Measurements from ENCODE around the gene PBX4. TPM values are rescaled to one million over a fixed set of nuclear protein-coding genes. Genes with fewer than 3 reads are reported as not detected.

Gene PBX4
- polyA plus RNA-seq, 1 experiment, result 1.9 TPM

DNA sequence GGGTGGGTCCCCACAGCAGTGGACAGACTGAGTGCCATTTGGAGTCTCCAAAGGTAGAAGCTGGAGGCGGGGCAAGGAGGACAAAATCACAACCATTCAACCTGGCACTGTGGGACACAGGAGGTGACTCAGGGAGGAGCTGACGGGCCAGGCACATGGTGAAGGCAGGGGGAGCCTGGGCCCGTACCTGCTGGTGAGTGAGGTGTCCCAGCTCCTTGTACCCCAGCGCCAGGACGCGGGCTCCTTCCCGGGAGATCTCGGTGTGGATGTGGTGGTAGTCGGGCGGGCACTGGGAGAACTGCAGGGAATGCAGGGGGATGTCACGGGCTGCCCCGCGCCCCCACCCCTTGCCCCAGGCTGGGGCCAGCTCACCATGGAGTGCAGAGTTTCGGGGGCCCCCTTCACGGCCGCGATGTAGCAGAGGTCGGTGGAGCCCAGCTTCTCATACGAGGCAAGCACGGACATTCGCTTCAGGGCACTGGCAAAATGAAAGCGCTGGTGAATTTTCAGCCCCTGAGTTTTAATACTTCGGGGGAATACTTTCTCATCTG lies 35.2 kb upstream of the PBX4 start:
- no peak for DNase-seq (ENCODE audit: low read depth)
- POLR2A ChIA-PET, result no interaction called here
- H3K36me3 ChIP-seq (ENCODE audit: control insufficient read depth, insufficient read depth, low read length), result peaks cover 70% of the 10 kb centered on the region
- TF ChIP-seq, protein P1, sequence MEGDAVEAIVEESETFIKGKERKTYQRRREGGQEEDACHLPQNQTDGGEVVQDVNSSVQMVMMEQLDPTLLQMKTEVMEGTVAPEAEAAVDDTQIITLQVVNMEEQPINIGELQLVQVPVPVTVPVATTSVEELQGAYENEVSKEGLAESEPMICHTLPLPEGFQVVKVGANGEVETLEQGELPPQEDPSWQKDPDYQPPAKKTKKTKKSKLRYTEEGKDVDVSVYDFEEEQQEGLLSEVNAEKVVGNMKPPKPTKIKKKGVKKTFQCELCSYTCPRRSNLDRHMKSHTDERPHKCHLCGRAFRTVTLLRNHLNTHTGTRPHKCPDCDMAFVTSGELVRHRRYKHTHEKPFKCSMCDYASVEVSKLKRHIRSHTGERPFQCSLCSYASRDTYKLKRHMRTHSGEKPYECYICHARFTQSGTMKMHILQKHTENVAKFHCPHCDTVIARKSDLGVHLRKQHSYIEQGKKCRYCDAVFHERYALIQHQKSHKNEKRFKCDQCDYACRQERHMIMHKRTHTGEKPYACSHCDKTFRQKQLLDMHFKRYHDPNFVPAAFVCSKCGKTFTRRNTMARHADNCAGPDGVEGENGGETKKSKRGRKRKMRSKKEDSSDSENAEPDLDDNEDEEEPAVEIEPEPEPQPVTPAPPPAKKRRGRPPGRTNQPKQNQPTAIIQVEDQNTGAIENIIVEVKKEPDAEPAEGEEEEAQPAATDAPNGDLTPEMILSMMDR (IDR thresholded peaks at IDR 0.05; ENCODE audit: insufficient read depth, low read depth, low read length), result no peak
- H3K4me3 ChIP-seq (ENCODE audit: low read depth, low read length), result no peak overlapping the region
- no peaks in the 10 kb centered on the region for H3K27me3 ChIP-seq (ENCODE audit: control insufficient read depth, insufficient read depth, low read length)
- CTCF ChIA-PET, result interaction anchor here (1.3 to 1.6 kb wide), 3 partner anchors 9 to 121 kb away, joined by 3 to 7 read pairs (median 5); partner anchors contain the start of gene GMIP

DNA sequence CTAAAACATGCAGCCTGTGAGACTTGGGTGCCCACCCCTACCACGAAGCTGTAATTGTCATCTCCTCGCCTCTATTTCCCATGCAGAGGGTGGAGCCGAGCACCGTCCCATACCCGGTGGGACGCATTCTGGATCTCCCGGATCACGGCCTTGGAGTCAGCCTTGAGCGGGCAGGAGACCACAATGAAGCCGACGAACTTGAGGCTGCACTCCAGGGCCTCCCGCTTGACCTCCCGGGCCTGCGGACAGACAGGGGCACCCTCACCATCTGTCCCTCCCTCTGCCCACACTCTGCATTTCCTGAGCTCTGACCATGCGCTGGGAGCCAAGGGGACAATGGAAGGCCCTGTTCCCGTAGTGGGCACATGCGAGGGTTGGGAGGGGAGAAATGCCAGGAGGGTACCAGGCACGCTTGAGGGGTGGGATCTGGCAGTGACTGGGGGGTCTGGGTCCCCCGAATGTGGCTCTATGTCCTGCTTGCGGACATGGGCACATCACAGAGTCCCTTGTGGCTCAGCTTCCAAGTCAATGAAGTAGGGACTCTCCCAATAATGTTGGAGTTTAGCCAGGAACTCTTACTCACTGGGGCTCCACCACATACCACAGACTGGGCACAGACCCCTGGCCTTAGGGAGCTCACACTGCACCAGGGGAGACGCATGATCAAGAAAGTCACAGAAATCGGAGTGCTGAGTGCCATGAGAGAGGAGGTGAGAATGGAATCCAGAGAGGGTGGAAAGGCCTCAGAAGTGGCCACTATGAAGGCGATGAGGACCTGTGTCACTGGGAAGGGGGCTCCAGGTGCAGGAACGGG lies 34.2 kb upstream of the PBX4 start:
- TF ChIP-seq, protein P1 (IDR thresholded peaks at IDR 0.05; ENCODE audit: insufficient read depth, low read depth, low read length), result no peak
- CTCF ChIA-PET, result interaction anchor here (1.0 to 1.6 kb wide), 3 partner anchors 9 to 286 kb away, joined by 3 to 7 read pairs (median 5); partner anchors contain the start of gene GMIP
- no peak for DNase-seq (ENCODE audit: low read depth)

DNA sequence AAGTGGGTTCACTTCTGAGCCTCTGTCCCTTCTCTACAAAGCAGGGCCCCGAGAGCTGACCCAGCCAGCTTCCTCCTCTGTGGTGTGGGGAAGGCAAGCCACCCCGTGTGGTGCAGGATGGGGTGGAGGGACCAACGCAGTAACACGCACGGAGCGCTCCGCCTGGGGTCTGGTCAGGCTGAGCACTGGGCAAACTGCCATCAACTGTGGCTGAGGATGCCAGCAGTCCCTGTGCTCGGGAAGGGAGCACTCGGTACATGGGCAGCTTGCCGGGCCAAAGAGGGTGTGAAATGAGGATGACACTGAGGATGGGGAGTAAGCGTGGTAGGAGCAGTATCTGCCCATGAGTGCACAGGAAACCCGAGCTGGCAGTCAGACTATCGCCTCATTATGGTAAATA lies 32.6 kb upstream of the PBX4 start:
- ChIA-PET CTCF (interaction anchor here (0.9 to 2.4 kb wide), 3 partner anchors 97 to 168 kb away, joined by 3 to 17 read pairs (median 3); no protein-coding TSS in a partner anchor), POLR2A (no interaction called here)
- TF ChIP-seq, protein P1 (IDR thresholded peaks at IDR 0.05; ENCODE audit: insufficient read depth, low read depth, low read length), result no peak
- H3K4me3 ChIP-seq (ENCODE audit: low read depth, low read length), result no peak overlapping the region
- no peak for DNase-seq (ENCODE audit: low read depth)
- H3K36me3 ChIP-seq (ENCODE audit: control insufficient read depth, insufficient read depth, low read length), result peaks cover 64% of the 10 kb centered on the region
- H3K27me3 ChIP-seq (ENCODE audit: control insufficient read depth, insufficient read depth, low read length), result no peaks in the 10 kb centered on the region

More for the DNA sequence above, 34.2 kb upstream of the PBX4 start:
- H3K4me3 ChIP-seq (ENCODE audit: low read depth, low read length), result no peak overlapping the region
- H3K36me3 ChIP-seq (ENCODE audit: control insufficient read depth, insufficient read depth, low read length), result peaks cover 68% of the 10 kb centered on the region
- POLR2A ChIA-PET, result no interaction called here
- H3K27me3 ChIP-seq (ENCODE audit: control insufficient read depth, insufficient read depth, low read length), result no peaks in the 10 kb centered on the region

DNA sequence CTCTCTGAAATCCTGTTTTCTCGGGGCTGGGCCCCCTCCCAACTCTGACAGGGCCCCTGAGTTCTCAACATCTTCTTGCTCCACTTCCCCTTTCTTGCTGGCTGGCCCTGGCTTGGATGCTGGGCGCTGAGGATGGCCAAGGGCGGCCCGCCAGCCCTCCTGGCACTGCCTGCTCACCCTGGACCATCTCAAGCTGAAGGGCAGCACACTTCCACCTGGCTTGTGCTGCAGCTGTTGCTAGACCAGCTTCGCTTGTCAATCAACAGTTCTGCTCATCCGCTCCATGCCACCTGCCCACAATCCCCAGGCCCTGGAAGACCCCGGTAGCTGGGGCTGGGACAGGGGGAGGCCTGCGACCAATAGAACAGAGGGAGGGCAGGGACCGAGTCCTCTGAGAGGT lies 31.8 kb upstream of the PBX4 start:
- DNase-seq (ENCODE audit: low read depth), result no peak
- peaks cover 62% of the 10 kb centered on the region for H3K36me3 ChIP-seq (ENCODE audit: control insufficient read depth, insufficient read depth, low read length)
- H3K4me3 ChIP-seq (ENCODE audit: low read depth, low read length), result no peak overlapping the region
- H3K27me3 ChIP-seq (ENCODE audit: control insufficient read depth, insufficient read depth, low read length), result no peaks in the 10 kb centered on the region
- TF ChIP-seq, protein P1 (IDR thresholded peaks at IDR 0.05; ENCODE audit: insufficient read depth, low read depth, low read length), result no peak
- ChIA-PET CTCF (interaction anchor here (1.0 to 2.4 kb wide), 3 partner anchors 10 to 118 kb away, joined by 3 to 17 read pairs (median 4); no protein-coding TSS in a partner anchor), POLR2A (no interaction called here)

DNA sequence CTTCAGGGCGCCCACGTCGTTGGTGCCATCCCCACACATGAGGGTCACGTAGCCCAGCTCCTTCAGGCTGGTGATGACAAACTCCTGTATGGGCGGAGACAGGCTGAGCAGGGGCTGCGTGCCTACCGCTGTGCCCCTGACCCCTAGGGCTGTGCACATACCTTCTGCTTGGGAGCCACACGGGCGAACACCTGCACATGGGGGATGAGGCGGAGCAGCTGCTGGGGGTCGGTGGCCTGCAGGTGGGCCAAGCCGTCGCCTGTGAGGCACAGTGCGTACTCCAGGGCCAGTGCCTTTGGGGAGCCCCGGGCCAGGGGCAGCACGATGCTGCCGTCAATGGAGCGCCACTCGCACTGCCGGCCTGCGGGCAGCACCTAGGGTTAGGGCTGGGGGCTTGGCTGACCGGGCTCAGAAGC lies 31.1 kb upstream of the PBX4 start:
- DNase-seq (ENCODE audit: low read depth), result no peak

More for the DNA sequence above, 31.1 kb upstream of the PBX4 start:
- H3K36me3 ChIP-seq (ENCODE audit: control insufficient read depth, insufficient read depth, low read length), result peaks cover 60% of the 10 kb centered on the region
- TF ChIP-seq, protein P1 (IDR thresholded peaks at IDR 0.05; ENCODE audit: insufficient read depth, low read depth, low read length), result no peak
- POLR2A ChIA-PET, result no interaction called here
- H3K27me3 ChIP-seq (ENCODE audit: control insufficient read depth, insufficient read depth, low read length), result no peaks in the 10 kb centered on the region
- no peak overlapping the region for H3K4me3 ChIP-seq (ENCODE audit: low read depth, low read length)
- CTCF ChIA-PET, result interaction anchor here (1.0 to 2.4 kb wide), 2 partner anchors 9 to 118 kb away, joined by 4 to 17 read pairs; no protein-coding TSS in a partner anchor

Measured in BJ (cell line).